D721Med (cell line): ENCODE data around the gene CHN1.

Experiments
- DNase-seq: peaks from one replicate; pipeline ENCODE4 v3.0.0; 2011; ENCODE audit warnings: low spot score; ENCODE audit not compliant: insufficient read length
- FAIRE-seq: peaks from 2 replicates; lab custom pipeline; 2011; peaks lifted over from hg19 to GRCh38; lab: Jason Lieb, UNC
- CTCF ChIP-seq: IDR thresholded peaks from 2 replicates; pipeline ENCODE4 v1.5.1; 2012; ENCODE audit warnings: mild to moderate bottlenecking, control low read depth; ENCODE audit not compliant: insufficient read depth; ENCODE audit errors: missing control alignments

The CHN1 gene

GRCh38 chr2:174760845-174761473, 244.2 kb downstream of the CHN1 start:
- no peak for FAIRE-seq
- no peak for DNase-seq
- no peak for TF ChIP-seq CTCF

- FAIRE-seq (no peak), DNase-seq (no peak)
- no peak for TF ChIP-seq CTCF
Measured at GRCh38 chr2:174759381-174760065, 245.7 kb downstream of the CHN1 start.

- FAIRE-seq = no peak
- no peak for DNase-seq
- TF ChIP-seq CTCF = no peak
Measured at GRCh38 chr2:174756743-174757142, 248.4 kb downstream of the CHN1 start.

- no peak for FAIRE-seq
- DNase-seq = no peak
- TF ChIP-seq CTCF = no peak
Measured at GRCh38 chr2:174753038-174753633, 252.0 kb downstream of the CHN1 start.

GRCh38 chr2:174752403-174753037, 252.7 kb downstream of the CHN1 start:
- TF ChIP-seq CTCF = no peak
- DNase-seq (no peak), FAIRE-seq (no peak)

- DNase-seq = no peak
- no peak for TF ChIP-seq CTCF
- no peak for FAIRE-seq
Measured at GRCh38 chr2:174750923-174751441, 254.2 kb downstream of the CHN1 start.
